ENCODE measurements around the gene MAP7.
"Not testable (repeated sequence)": the region's sequence is repeated elsewhere in the genome, so short reads cannot be mapped to it uniquely, and the experiment has no call there.

The MAP7 gene

GRCh38 chr6:136592930-136593673 lies 42.9 kb upstream of the MAP7 start:
- peak; percentile 41 for DNase-seq
- in situ Hi-C loops (cut with HindIII; ENCODE audit: low pct_ligation_motif_present, low sequenced_read_pairs), result no loop called here
- no peak for TF ChIP-seq CTCF (IDR thresholded peaks at IDR 0.05; ENCODE audit: low read depth, low read length, missing control alignments)
- Histone ChIP-seq H3K27ac (peak overlapping the region; percentile 87), H3K36me3 (replicated peaks) (peaks cover 16% of the 10 kb centered on the region), H3K4me3 (ENCODE audit: low read depth, low read length) (no peak overlapping the region), H3K27me3 (replicated peaks) (no peaks in the 10 kb centered on the region)

DNA sequence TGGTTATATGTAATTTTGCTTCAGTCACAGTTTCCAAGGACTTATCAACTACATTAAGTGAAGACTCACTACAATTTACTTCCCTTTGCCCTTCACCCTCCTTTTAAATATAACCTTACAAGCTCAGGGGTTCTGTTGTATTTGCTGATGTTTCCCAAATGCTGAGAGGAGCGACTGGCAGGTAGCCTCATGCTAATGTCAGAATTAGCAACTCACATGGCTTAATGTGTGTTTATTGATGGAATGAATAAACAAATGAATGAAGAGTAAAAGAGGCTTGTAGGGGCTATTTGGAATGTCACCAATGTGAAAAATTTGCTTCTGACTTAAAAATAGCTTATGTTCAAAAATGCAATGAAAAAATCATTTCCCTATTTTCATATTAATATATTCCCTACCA lies 41.4 kb upstream of the MAP7 start:
- DNase-seq, result no peak
- Histone ChIP-seq H3K27ac (no peak overlapping the region), H3K27me3 (replicated peaks) (no peaks in the 10 kb centered on the region), H3K36me3 (replicated peaks) (peaks cover 16% of the 10 kb centered on the region), H3K4me3 (ENCODE audit: low read depth, low read length) (no peak overlapping the region)
- in situ Hi-C loops (cut with HindIII; ENCODE audit: low pct_ligation_motif_present, low sequenced_read_pairs), result no loop called here
- no peak for TF ChIP-seq CTCF (IDR thresholded peaks at IDR 0.05; ENCODE audit: low read depth, low read length, missing control alignments)

DNA sequence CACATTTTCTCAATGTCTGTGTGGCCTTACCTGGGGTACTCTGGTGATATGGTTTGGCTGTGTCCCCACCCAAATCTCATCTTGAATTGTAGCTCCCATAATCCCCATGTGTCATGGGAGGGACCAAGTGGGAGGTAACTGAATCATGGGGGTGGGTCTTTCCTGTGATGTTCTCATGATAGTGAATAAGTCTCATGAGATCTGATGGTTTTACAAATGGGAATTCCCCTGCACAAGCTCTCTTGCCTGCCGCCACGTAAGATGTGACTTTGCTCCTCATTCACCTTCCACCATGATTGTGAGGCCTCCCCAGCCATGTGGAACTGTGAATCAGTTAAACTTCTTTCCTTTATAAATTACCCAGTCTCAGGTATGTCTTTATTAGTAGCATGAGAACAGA lies 40.6 kb upstream of the MAP7 start:
- H3K27me3 ChIP-seq (replicated peaks); DNase-seq; H3K27ac ChIP-seq; in situ Hi-C loops (cut with HindIII; ENCODE audit: low pct_ligation_motif_present, low sequenced_read_pairs); H3K4me3 ChIP-seq (ENCODE audit: low read depth, low read length): not testable (repeated sequence)
- H3K36me3 ChIP-seq (replicated peaks), result peaks cover 16% of the 10 kb centered on the region

GRCh38 chr6:136587527-136587926 lies 37.3 kb upstream of the MAP7 start:
- no peak for TF ChIP-seq CTCF (IDR thresholded peaks at IDR 0.05; ENCODE audit: low read depth, low read length, missing control alignments)
- Histone ChIP-seq H3K4me3 (ENCODE audit: low read depth, low read length) (no peak overlapping the region), H3K27me3 (replicated peaks) (no peaks in the 10 kb centered on the region), H3K27ac (peak overlapping the region; percentile 3), H3K36me3 (replicated peaks) (peaks cover 16% of the 10 kb centered on the region)
- no peak for DNase-seq
- in situ Hi-C loops (cut with HindIII; ENCODE audit: low pct_ligation_motif_present, low sequenced_read_pairs), result no loop called here

GRCh38 chr6:136586295-136586694 lies 36.1 kb upstream of the MAP7 start:
- DNase-seq, result peak; percentile 91
- TF ChIP-seq CTCF (IDR thresholded peaks at IDR 0.05; ENCODE audit: low read depth, low read length, missing control alignments), result no peak
- Histone ChIP-seq H3K4me3 (ENCODE audit: low read depth, low read length) (no peak overlapping the region), H3K36me3 (replicated peaks) (peaks cover 8% of the 10 kb centered on the region), H3K27me3 (replicated peaks) (no peaks in the 10 kb centered on the region), H3K27ac (peak overlapping the region; percentile 88)
- in situ Hi-C loops (cut with HindIII; ENCODE audit: low pct_ligation_motif_present, low sequenced_read_pairs), result no loop called here

- DNase-seq; H3K36me3 ChIP-seq (replicated peaks); H3K4me3 ChIP-seq (ENCODE audit: low read depth, low read length); in situ Hi-C loops (cut with HindIII; ENCODE audit: low pct_ligation_motif_present, low sequenced_read_pairs); H3K27me3 ChIP-seq (replicated peaks): not testable (repeated sequence)
- H3K27ac ChIP-seq, result peak overlapping the region; percentile 88
Measured at GRCh38 chr6:136585523-136585922, 35.3 kb upstream of the MAP7 start.

DNA sequence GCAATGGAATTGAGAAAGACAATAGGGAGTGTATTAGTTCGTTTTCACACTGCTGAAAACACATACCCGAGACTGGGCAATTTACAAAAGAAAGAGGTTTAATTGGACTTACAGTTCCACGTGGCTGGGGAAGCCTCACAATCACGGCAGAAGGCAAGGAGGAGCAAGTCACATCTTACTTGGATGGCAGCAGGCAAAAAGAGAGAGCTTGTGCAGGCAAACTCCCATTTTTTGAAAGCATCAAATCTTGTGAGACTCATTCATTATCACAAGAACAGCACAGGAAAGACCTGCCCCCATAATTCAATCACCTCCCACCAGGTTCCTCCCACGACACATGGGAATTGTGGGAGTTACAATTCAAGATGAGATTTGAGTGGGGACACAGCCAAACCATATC lies 34.1 kb upstream of the MAP7 start:
- H3K27ac ChIP-seq; H3K36me3 ChIP-seq (replicated peaks); H3K4me3 ChIP-seq (ENCODE audit: low read depth, low read length); in situ Hi-C loops (cut with HindIII; ENCODE audit: low pct_ligation_motif_present, low sequenced_read_pairs); DNase-seq; H3K27me3 ChIP-seq (replicated peaks): not testable (repeated sequence)

All from brain microvascular endothelial cell (primary cell).